Glomerular endothelial cell (primary cell): ENCODE data around the gene L1CAM. TPM values are rescaled to one million over a fixed set of nuclear protein-coding genes. Genes with fewer than 3 reads are reported as not detected.

Source experiments
- DNase-seq: peaks from one replicate; pipeline ENCODE4 v3.0.0-alpha.2; 2011; ENCODE audit warnings: low read depth, low spot score; ENCODE audit errors: extremely low read depth
- total RNA-seq: library from RNA; depleted of rRNA; stranded (reverse); fragments of >200 nt; gene quantifications from 2 replicates; pipeline ENCODE4 v1.2.3, GENCODE V29; 2015

Gene L1CAM
- total RNA-seq, 1 donor from 2014 or later: 1.6 TPM

DNA sequence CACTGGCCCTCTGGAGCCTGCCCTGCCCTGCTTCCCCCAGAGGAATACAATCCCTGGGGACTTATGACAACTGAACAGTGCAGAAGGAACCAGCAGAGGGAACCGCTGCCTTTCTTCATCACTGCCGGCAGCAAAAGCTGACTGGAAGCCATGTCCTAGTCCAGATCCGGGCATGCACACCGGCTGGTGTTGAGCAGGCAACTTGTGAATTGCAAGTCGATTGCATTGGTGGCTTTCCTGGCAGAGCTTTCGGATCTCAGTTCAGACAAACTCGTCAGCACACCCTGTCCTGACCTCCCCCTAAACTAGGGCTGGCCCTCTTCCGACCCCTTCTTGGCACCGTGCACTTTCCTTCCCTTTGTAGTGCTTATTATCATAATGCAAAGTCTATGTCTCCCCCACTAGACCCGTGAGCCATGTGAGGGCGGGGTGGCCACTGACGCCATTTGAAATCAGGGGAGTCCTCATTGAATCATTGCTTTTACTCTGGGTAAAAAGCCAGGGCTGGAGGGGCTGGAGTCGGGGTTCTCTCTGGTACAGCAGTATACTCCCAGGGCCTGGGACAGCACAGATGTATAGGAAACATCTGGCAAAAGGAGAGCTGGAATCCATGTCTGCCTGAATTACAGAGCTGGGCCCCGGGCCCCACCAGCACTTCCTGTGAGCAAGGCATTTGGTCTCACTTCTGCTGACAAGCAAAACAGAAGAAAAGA is 38.3 kb upstream of the L1CAM start:
- no peak for DNase-seq

DNA sequence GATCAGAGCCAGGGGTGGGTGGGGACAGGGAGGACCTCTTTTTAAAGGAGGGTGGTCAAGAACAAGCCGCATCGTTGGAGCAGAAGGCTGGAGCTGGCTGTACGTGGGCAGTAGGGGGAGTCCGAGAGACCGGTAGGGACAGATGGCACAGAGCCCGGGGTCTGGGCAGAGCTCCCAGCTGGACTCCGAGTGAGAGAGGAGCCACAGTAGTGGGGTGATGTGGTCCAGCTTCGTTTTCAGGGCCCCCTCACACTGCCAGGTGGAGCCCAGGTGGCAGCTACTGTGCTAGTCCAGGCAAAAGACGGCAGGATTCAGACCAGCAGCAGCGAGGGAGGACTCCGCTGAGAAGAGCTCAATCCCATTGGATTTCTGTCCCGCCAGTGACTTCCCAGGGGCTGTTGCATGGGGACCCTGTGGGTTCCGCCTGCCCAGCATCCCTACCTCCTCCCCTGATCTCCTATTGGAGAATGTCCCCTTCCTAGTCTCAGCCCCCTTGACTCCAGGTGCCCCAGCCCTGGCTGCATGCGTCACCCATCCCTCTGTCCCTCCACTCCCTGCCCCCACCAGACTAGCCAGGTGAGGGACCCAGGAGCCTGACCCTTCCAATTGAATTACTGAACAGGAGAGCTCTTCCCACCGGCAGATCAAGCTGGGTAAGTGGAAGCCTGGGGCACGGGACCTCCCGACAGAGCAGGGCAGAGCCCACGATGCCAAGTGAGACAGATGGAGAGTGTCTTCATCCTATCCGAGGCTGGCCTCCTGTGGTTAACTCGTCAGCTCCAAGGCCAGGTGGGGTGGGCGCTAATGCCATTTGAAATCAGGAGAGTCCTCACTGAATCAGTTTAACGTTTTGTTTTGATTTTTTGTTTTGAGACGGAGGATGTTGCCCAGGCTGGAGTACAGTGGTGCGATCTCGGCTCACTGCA is 37.2 kb upstream of the L1CAM start:
- DNase-seq: no peak

DNA sequence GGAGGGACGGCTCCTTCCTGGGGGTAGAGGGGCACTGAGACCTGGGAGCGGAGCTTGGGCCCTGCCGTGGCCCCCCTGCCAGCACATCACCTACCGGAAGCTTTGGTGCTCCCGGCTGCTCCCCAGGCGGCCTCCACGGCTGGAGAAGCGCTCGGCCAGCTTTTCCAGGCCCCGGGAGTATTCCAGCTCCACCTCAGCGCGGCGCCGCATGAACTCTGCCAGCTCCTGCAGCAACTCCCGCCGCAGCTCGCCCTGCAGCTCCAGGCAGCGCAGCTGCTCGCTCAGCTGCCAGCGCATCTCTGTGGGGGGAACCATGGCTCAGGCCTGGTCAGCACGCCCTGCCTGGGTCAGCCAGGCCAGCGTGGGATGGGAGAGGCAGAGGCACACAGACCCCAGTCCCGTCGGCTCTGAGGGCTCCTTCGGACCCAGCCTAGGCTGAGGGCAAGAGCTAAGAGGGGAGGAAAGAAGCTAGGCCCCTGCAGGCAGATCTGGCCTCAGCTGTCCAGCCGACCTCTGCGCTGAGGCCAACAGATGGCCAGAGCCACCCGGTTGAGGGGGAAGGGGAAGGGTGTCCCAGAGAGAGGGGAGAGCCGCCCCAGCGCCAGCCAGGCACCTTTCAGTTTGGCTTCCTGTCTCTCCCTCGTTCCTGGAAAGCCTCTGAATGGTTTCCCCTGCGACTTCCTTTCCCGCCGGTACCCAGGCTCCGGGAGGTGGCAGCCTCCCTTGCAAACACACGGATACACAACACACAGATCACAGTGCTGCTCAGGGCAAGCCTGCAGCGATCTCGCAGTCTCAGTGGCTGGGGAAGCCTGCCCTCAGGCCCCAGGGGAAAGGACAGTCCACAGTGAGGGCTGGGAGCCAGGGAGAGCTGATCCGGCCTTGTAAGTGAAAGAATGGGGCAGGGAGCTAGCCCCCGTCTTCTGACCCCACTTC is 35.8 kb upstream of the L1CAM start:
- DNase-seq: no peak

DNA sequence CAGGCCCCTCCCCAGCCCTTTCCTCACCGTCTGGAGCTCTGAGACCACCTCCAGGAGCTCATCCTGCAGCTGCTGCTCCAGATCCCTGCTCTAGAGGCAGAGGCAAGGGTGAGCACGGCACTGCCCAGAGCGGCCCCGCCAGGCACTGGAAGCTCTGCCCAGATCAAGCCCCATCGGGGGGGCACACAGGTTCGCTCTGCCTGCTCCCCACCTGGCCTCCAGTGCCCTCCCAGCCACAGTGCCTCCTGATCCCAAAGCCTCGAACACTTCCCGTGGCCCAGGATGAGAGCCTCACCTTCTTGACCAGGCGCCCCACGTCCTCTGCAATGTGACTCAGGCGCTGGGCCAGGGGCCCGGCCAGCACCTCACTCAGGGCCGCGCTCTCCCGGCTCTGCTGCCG is 35.1 kb upstream of the L1CAM start:
- no peak for DNase-seq

DNA sequence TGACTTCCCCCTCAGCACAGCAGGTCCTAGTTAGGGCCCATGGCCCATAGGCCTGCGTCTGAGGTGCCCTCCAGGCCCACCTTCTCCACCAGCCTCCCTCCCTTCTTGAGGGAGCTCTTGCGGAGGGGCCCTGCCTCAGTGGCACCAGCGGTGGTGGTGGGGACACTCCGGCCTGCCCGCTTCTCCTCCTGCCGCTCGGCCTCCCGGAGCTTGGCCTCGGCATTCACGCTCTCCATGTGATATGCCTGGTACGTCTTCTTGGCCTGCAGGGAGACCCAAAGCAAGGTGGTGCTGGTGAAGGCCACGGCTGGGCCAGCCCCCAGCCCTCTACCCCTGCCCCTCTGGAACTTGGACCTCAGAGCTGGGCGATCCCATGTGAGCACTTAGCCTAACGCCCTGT is 34.6 kb upstream of the L1CAM start:
- DNase-seq: no peak

DNA sequence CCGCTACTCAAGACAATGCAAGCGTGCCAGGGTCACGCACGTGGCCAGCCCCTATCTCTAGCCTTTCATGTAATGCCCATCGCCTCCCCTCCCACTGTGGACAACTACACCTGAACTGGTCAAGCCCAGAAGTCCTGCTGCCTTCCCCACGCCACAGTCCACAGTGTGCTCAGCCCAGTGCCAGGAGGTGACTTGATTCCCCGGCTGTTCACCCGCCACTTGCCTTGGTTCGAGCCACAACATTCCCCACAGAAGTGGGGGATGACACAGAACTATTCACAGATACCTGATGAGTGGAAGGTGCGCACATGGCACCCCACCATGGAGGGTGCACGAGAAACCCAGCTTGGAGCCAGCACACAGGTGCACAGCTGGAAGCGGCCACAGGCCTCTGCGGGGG is 33.3 kb upstream of the L1CAM start:
- DNase-seq: no peak

DNA sequence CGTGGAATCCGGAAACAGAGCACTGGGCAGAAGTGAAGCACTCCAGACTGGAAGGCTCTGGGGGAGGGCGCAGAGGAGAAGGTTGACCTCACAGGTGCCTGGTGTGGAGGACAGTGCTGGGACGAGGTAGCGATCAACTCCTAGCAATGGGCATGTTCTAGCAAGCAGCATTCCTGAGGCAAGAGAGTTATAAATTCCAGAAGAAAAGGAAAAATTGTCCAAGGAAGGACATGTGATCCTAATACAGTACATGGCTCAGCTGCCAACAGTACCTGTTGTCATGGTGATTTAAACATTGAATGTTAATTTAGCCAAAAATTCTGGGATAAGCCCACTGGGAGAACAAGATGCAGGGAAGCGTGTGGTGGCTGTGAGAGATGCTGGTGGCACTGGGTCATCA is 31.9 kb upstream of the L1CAM start:
- no peak for DNase-seq

DNA sequence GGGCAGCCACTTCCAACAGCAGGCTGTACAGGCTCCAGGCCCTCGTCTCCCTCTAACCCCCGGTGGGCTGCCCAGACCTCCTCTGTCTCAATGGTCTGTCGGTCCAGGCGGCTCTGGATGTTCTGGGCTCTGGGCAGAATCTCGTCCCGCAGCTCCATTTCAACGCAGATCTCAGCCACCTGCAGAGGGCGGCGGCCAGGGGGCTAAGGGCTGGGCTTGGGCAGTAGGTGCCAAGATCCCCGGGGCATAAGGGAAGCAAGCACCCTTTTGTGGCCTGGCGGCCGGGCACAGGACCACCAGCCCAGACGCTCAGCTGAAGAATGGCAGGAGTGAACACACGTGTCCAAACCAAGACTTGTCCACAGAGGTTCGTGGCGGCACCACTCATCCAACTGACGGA is 27.7 kb upstream of the L1CAM start:
- no peak for DNase-seq

DNA sequence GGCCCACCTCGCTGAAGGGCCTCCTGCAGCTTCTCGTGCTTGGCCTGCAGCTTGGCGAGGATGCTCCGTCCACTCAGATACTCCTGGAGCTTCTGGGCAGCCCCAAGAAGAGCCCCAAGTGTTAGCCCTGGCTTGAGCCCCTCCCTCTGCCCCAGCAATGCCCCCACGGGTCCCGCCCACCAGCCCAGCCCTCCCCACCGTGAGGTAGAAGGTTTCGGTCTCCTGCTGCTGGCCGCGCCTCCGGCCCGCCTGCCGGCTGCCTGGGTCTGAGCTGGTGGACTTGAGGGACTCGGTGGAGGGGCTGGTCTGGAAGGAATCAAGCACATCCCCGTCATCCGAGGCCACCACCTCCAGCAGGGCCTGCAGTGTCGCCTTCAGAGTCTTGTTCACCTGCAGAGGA is 27.2 kb upstream of the L1CAM start:
- DNase-seq: no peak

DNA sequence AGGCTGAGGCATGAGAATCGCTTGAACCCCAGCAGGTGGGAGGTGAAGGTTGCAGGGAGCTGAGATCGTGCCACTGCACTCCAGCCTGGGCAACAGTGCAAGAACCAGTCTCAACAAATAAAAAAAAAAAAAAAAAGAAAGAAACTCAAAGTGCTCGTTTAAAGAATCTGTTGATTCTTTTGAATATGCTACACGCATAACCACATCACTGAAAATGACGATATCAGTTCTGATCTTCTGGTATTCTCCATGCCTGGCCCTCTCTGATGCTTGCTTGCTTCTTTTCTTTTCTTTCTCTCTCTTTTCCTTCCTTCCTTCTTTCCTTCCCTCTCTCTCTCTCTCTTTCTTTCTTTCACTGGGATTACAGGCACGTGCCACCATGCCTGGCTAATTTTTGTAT is 25.8 kb upstream of the L1CAM start:
- no peak for DNase-seq

DNA sequence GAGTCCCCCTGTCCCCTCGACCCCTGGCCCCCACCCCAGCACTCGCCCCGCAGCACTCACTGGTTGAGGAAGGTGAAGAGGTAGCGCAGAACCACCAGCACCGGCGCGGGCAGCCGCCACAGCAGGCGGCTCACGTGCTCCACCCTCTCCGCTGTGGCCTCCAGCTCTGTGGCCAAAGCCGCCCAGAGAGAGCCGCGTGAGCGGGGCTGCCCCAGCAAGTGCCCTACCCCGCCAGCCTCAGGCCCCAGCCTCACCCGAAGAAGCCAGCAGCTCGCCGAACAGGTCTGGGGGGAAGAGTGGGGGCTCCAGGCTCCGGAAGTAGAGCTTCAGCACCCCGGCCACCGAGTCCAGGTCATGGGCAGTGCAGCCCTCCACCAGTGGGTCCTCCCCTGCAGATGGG is 24.5 kb upstream of the L1CAM start:
- no peak for DNase-seq

DNA sequence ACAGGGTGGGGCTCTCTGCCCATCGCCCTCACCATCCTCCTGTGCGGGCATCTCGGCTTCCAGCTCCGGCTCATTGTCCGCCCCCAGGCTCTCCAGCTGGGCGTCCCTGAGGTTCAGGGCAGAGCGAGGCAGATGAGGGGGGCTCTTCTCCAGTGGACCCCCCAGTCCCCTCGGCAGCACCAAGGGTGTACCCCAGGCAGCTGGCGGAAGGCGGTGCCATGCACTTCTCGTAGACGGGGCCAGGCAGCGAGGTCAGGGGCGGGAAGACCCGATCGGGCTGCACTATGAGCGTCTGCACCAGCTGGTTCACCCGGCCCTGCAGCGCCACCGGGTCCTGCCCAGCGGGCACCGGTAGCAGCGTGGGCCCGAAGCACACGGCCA is 24.0 kb upstream of the L1CAM start:
- no peak for DNase-seq

DNA sequence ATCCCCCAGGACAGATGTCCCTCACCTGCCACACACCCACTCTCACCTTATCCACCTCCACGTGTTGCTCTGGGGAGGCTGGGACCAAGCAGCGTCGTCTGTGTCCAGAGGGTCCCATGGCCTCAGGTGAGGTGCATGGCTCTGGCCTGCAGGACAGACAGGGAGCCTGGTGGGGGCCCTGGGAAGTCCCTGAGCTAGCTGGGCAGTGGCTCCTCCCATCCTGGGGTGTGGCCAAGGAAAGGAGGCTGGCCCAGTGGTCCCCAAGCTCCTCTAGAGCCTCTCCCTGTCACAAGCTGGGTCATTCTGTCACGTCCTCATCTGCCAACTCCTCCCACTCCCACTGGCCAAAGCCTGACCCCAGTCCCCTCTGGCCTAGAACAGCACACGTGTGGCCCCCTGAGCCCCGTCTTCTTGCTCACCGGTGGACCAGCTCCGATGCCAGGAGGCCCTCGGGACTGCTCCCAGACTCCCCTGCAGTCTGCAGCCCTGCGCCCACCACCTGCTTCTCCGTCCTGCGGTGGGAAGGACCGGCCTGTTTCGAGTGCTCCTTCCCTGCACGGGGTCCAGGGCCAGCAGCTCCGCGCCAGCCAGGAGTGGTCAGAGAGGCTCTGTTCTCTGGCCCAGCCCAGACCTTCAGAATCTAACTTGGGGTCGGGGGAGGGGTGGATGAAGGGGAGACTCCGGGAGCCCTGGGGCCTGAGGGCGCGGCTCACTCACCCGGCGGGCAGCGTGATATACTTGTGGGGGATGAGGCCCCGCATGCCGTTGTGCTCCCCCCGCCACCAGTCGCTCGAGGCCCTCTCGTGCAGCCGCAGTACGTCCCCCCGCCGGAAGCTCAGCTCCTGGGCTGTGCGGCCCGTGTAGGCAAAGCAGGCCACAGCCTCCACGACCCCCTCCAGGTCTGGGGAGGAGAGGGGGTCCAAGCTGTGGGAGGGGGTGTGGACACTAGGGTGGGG is 23.3 kb upstream of the L1CAM start:
- DNase-seq: no peak

DNA sequence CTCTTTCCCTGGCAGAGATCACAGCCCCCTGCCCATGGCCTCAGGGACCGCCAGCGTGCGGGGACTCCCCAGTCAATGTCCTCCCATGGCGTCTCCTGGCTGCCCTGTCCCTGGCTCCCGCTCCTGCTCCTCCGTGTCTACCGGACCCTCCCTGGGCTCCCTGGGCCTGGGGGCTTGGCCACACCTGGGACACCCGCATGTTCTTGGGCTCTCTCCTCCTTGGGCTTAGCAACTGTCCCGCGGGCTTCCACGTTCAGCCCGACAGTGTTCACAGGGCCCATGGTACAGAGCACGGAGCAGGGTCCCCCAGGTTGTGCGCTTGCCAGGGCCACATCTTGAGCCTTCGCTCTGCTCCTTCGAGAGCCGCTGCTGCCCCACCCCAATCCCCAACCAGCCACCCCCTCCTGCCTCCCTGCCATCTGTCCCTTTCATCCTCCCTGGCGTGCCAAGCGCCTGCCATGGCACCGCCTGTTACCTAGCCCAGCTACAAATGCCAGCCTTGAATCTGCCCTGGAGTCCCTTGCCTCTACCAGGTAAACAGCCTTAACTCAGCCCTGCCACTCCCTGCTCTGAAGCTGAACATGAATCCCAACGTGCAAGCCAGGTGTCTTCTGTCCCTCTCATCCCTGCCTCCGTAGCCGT is 22.4 kb upstream of the L1CAM start:
- DNase-seq: no peak

DNA sequence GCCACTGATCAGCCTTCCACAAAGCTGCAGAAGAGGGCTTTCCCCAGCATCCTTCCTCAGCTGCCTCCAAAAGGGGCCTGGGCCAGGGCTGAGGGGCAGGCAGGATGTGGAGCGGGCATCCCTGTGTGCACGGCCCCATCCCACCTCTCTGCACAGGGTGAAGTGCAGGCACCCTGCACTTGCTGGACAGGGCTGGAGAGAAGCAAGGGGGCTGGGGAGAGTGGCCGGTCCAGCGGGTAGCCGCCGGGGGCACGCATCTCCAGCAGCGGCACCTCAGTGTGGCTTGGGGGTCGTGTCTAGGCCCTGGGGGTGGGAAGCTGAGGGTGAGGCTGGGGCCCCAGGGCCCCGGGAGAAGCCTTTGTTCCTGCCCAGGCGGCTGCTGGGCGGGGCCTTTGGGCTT is 21.5 kb upstream of the L1CAM start:
- DNase-seq: no peak

DNA sequence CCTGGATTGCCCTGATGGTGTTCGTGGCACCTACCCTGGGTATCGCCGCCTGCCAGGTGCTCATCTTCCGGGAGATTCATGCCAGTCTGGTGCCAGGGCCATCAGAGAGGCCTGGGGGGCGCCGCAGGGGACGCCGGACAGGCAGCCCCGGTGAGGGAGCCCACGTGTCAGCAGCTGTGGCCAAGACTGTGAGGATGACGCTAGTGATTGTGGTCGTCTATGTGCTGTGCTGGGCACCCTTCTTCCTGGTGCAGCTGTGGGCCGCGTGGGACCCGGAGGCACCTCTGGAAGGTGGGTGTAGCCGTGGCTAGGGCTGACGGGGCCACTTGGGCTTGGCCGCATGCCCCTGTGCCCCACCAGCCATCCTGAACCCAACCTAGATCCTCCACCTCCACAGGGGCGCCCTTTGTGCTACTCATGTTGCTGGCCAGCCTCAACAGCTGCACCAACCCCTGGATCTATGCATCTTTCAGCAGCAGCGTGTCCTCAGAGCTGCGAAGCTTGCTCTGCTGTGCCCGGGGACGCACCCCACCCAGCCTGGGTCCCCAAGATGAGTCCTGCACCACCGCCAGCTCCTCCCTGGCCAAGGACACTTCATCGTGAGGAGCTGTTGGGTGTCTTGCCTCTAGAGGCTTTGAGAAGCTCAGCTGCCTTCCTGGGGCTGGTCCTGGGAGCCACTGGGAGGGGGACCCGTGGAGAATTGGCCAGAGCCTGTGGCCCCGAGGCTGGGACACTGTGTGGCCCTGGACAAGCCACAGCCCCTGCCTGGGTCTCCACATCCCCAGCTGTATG is 20.3 kb upstream of the L1CAM start:
- no peak for DNase-seq

DNA sequence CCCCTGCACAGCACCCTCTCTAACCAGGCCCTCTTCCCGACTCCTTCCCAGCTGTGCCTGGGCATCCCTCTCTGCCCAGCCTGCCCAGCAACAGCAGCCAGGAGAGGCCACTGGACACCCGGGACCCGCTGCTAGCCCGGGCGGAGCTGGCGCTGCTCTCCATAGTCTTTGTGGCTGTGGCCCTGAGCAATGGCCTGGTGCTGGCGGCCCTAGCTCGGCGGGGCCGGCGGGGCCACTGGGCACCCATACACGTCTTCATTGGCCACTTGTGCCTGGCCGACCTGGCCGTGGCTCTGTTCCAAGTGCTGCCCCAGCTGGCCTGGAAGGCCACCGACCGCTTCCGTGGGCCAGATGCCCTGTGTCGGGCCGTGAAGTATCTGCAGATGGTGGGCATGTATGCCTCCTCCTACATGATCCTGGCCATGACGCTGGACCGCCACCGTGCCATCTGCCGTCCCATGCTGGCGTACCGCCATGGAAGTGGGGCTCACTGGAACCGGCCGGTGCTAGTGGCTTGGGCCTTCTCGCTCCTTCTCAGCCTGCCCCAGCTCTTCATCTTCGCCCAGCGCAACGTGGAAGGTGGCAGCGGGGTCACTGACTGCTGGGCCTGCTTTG is 19.6 kb upstream of the L1CAM start:
- DNase-seq: no peak
